ENCODE data around the gene TEX10.

The TEX10 gene

DNA sequence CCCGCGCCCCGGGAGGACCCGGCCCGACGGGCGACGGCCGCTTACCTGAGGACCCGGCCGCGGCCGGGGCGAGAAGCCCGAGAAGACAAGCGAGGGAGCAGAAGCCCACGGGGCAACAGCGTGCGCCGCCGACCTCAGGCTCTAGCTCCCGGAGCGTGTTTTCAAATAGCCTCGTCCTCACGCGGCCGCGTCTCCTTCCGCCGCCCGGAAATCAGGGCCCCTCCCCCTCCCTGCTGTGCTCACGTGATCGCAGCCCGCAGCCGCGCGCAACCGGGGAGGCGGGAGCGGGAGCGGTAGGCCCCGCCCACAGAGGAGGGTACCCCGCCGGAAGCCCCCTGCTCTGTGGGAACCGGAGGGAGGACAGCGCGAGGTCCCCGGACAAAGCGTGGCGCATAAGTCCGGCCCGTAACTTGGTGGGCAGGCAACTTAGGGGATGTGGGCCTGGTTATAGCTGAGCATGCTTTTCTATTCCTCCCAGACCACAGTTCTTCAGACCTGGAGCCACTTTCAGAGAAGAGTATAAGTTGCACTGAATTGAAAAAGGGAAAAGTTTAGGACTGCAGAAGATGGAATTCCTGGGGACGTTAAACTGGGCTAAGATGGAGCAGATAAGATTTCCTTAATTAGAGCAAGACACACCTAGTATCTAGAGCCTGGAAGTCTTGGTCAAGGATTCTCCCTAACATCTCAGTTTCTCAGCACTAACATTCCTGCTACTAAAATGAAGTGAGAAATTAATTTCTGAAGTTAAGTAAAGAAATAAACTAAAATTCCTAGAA, at the start of gene TEX10 (continued):
- TF ChIP-seq ZNF239 (tag by site-specific recombination; IDR thresholded peaks at IDR 0.05), result no peak
- TF ChIP-seq ZNF777 (tag by site-specific recombination; IDR thresholded peaks at IDR 0.05; ENCODE audit: borderline replicate concordance), result no peak
- TF ChIP-seq, protein P1, sequence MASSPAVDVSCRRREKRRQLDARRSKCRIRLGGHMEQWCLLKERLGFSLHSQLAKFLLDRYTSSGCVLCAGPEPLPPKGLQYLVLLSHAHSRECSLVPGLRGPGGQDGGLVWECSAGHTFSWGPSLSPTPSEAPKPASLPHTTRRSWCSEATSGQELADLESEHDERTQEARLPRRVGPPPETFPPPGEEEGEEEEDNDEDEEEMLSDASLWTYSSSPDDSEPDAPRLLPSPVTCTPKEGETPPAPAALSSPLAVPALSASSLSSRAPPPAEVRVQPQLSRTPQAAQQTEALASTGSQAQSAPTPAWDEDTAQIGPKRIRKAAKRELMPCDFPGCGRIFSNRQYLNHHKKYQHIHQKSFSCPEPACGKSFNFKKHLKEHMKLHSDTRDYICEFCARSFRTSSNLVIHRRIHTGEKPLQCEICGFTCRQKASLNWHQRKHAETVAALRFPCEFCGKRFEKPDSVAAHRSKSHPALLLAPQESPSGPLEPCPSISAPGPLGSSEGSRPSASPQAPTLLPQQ (tag by site-specific recombination; IDR thresholded peaks at IDR 0.05), result 0 out of 2 replicates have a peak, but pooled peaks have one; percentile 64
- no peak for TF ChIP-seq ZNF558 (tag by site-specific recombination; IDR thresholded peaks at IDR 0.05)
- peak; percentile 71 for TF ChIP-seq ZIC2 (tag by site-specific recombination; IDR thresholded peaks at IDR 0.05)
- peak; percentile 57; the same call in 1 of the 2 replicates for TF ChIP-seq ZBTB48 (tag by site-specific recombination; IDR thresholded peaks at IDR 0.05)
- TF ChIP-seq ZXDB (tag by site-specific recombination; IDR thresholded peaks at IDR 0.05), result peak; percentile 67
- no peak for TF ChIP-seq ZNF202 (tag by site-specific recombination; IDR thresholded peaks at IDR 0.05; ENCODE audit: borderline replicate concordance)
- TF ChIP-seq ZNF248 (tag by site-specific recombination; IDR thresholded peaks at IDR 0.05), result no peak
- no peak for TF ChIP-seq SALL2 (tag by site-specific recombination; IDR thresholded peaks at IDR 0.05; ENCODE audit: borderline replicate concordance)
- TF ChIP-seq ZNF311 (tag by site-specific recombination; IDR thresholded peaks at IDR 0.05; ENCODE audit: borderline replicate concordance), result no peak
- no peak for TF ChIP-seq ZNF549 (tag by site-specific recombination; IDR thresholded peaks at IDR 0.05)
- no peak for TF ChIP-seq ZNF623 (tag by site-specific recombination; IDR thresholded peaks at IDR 0.05)
- TF ChIP-seq ZNF2 (tag by site-specific recombination; IDR thresholded peaks at IDR 0.05), result no peak
- no peak for TF ChIP-seq ZNF76 (tag by site-specific recombination; IDR thresholded peaks at IDR 0.05; ENCODE audit: borderline replicate concordance, low read depth)
- no peak for TF ChIP-seq ZNF23 (tag by site-specific recombination; IDR thresholded peaks at IDR 0.05; ENCODE audit: borderline replicate concordance)
- TF ChIP-seq, protein P2, sequence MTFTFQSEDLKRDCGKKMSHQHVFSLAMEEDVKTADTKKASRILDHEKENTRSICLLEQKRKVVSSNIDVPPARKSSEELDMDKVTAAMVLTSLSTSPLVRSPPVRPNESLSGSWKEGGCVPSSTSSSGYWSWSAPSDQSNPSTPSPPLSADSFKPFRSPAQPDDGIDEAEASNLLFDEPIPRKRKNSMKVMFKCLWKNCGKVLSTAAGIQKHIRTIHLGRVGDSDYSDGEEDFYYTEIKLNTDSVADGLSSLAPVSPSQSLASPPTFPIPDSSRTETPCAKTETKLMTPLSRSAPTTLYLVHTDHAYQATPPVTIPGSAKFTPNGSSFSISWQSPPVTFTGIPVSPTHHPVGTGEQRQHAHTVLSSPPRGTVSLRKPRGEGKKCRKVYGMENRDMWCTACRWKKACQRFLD (tag by site-specific recombination; IDR thresholded peaks at IDR 0.05), result no peak
- TF ChIP-seq ZNF768 (tag by site-specific recombination; IDR thresholded peaks at IDR 0.05), result no peak
- no peak for TF ChIP-seq ZNF837 (tag by site-specific recombination; IDR thresholded peaks at IDR 0.05)
- TF ChIP-seq ZNF830 (tag by site-specific recombination; IDR thresholded peaks at IDR 0.05; ENCODE audit: low read depth), result no peak
- TF ChIP-seq SP2 (tag by site-specific recombination; IDR thresholded peaks at IDR 0.05), result peak; percentile 89
- no peak for TF ChIP-seq ZBTB21 (tag by site-specific recombination; IDR thresholded peaks at IDR 0.05)
- TF ChIP-seq, protein P3, sequence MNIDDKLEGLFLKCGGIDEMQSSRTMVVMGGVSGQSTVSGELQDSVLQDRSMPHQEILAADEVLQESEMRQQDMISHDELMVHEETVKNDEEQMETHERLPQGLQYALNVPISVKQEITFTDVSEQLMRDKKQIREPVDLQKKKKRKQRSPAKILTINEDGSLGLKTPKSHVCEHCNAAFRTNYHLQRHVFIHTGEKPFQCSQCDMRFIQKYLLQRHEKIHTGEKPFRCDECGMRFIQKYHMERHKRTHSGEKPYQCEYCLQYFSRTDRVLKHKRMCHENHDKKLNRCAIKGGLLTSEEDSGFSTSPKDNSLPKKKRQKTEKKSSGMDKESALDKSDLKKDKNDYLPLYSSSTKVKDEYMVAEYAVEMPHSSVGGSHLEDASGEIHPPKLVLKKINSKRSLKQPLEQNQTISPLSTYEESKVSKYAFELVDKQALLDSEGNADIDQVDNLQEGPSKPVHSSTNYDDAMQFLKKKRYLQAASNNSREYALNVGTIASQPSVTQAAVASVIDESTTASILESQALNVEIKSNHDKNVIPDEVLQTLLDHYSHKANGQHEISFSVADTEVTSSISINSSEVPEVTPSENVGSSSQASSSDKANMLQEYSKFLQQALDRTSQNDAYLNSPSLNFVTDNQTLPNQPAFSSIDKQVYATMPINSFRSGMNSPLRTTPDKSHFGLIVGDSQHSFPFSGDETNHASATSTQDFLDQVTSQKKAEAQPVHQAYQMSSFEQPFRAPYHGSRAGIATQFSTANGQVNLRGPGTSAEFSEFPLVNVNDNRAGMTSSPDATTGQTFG (tag by site-specific recombination; IDR thresholded peaks at IDR 0.05; ENCODE audit: borderline replicate concordance), result no peak
- TF ChIP-seq GLI4 (tag by site-specific recombination; IDR thresholded peaks at IDR 0.05), result no peak
- TF ChIP-seq, protein P4, sequence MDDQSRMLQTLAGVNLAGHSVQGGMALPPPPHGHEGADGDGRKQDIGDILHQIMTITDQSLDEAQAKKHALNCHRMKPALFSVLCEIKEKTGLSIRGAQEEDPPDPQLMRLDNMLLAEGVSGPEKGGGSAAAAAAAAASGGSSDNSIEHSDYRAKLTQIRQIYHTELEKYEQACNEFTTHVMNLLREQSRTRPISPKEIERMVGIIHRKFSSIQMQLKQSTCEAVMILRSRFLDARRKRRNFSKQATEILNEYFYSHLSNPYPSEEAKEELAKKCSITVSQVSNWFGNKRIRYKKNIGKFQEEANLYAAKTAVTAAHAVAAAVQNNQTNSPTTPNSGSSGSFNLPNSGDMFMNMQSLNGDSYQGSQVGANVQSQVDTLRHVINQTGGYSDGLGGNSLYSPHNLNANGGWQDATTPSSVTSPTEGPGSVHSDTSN (CRISPR knock-in tag; IDR thresholded peaks at IDR 0.05), result peak; percentile 84; the same call in 1 of the 2 replicates
- peak; percentile 70; the same call in 1 of the 2 replicates for TF ChIP-seq KLF8 (tag by site-specific recombination; IDR thresholded peaks at IDR 0.05)
- TF ChIP-seq BCL11A (tag by site-specific recombination; IDR thresholded peaks at IDR 0.05; ENCODE audit: low read depth), result no peak
- TF ChIP-seq ZNF292 (tag by site-specific recombination; IDR thresholded peaks at IDR 0.05; ENCODE audit: borderline replicate concordance, low read depth), result no peak
- no peak for TF ChIP-seq HOXD13 (CRISPR knock-in tag; IDR thresholded peaks at IDR 0.05; ENCODE audit: borderline replicate concordance)
- TF ChIP-seq, protein P5, sequence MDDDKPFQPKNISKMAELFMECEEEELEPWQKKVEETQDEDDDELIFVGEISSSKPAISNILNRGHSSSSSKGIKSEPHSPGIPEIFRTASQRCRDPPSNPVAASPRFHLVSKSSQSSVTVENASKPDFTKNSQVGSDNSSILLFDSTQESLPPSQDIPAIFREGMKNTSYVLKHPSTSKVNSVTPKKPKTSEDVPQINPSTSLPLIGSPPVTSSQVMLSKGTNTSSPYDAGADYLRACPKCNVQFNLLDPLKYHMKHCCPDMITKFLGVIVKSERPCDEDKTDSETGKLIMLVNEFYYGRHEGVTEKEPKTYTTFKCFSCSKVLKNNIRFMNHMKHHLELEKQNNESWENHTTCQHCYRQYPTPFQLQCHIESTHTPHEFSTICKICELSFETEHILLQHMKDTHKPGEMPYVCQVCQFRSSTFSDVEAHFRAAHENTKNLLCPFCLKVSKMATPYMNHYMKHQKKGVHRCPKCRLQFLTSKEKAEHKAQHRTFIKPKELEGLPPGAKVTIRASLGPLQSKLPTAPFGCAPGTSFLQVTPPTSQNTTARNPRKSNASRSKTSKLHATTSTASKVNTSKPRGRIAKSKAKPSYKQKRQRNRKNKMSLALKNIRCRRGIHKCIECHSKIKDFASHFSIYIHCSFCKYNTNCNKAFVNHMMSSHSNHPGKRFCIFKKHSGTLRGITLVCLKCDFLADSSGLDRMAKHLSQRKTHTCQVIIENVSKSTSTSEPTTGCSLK (tag by site-specific recombination; IDR thresholded peaks at IDR 0.05), result no peak
- no peak for TF ChIP-seq ZNF157 (tag by site-specific recombination; IDR thresholded peaks at IDR 0.05)
- no peak for TF ChIP-seq ZNF555 (tag by site-specific recombination; conservative IDR thresholded peaks at IDR 0.05)
- TF ChIP-seq ZNF792 (tag by site-specific recombination; IDR thresholded peaks at IDR 0.05), result no peak
